IMR-90 (cell line): Measurements from ENCODE around the gene TALDO1. TPM values are rescaled to one million over a fixed set of nuclear protein-coding genes. Genes with fewer than 3 reads are reported as not detected.

Experiments
- ATAC-seq: fragments of 200-7000 bp; cut with Tn5 transposase; 2 replicates; pipeline ENCODE4 v1.9.1; 2020; ENCODE audit warnings: low read depth, mild to moderate bottlenecking, moderate library complexity
- BruUV-seq: library from RNA; stranded (reverse); fragments of 400-500 nt; replicated peaks from 2 replicates; lab custom pipeline; 2021; lab: Mats Ljungman, UMichigan
- CTCF ChIA-PET: fragments of 300-600 bp; formaldehyde crosslinking; extraction: SDS; loops from one replicate; lab custom pipeline; 2021; ENCODE audit warnings: antibody characterized with exemption; lab: Yijun Ruan, JAX
- POLR2A ChIA-PET: fragments of 300-600 bp; sonication (Branson Sonifier 250); formaldehyde crosslinking; loops from one replicate; lab custom pipeline; 2022; ENCODE audit warnings: antibody characterized with exemption; ENCODE audit not compliant: unreplicated experiment; lab: Charles Lee
- DNase-seq: peaks from one replicate; pipeline ENCODE4 v3.0.0; 2013
- H2AFZ ChIP-seq: replicated peaks from 2 replicates; pipeline ENCODE3; 2013; ENCODE audit warnings: low read length, mild to moderate bottlenecking; ENCODE audit not compliant: poor library complexity
- H2AK5ac ChIP-seq: 2 replicates; pipeline ENCODE4 v1.6.1; 2013; ENCODE audit warnings: low read depth, low read length, inconsistent platforms
- H2AK9ac ChIP-seq: replicated peaks from 2 replicates; pipeline ENCODE3; 2013; ENCODE audit warnings: mild to moderate bottlenecking, low read depth, low read length, moderate library complexity; ENCODE audit not compliant: poor library complexity
- H2BK120ac ChIP-seq: 2 replicates; pipeline ENCODE4 v1.6.1; 2013; ENCODE audit warnings: low read depth, low read length, inconsistent platforms
- H2BK15ac ChIP-seq: 3 replicates; pipeline ENCODE4 v1.6.1; 2013; ENCODE audit warnings: low read depth, low read length, inconsistent platforms
- H2BK20ac ChIP-seq: 2 replicates; pipeline ENCODE4 v1.6.1; 2013; ENCODE audit warnings: low read depth, mild to moderate bottlenecking, inconsistent platforms, low read length, moderate library complexity
- H2BK5ac ChIP-seq: 2 replicates; pipeline ENCODE4 v1.6.1; 2013; ENCODE audit warnings: mild to moderate bottlenecking, low read depth, low read length, inconsistent platforms; ENCODE audit not compliant: poor library complexity, severe bottlenecking
- H3K14ac ChIP-seq: replicated peaks from 2 replicates; pipeline ENCODE4 v1.6.1; 2013; ENCODE audit warnings: low read depth, low read length, inconsistent platforms
- H3K18ac ChIP-seq: 2 replicates; pipeline ENCODE4 v1.6.1; 2013; ENCODE audit warnings: low read depth, low read length, control low read depth
- H3K23ac ChIP-seq: 2 replicates; pipeline ENCODE4 v1.6.1; 2013; ENCODE audit warnings: low read depth, low read length, inconsistent platforms
- H3K27ac ChIP-seq: 2 replicates; pipeline ENCODE4 v1.5.1; 2013; ENCODE audit warnings: mild to moderate bottlenecking, control low read depth, low read length; ENCODE audit not compliant: insufficient read depth
- H3K27me3 ChIP-seq: 2 replicates; pipeline ENCODE4 v1.6.1; 2013; ENCODE audit warnings: low read length; ENCODE audit not compliant: control insufficient read depth, insufficient read depth
- H3K36me3 ChIP-seq: 2 replicates; pipeline ENCODE4 v1.6.1; 2013; ENCODE audit warnings: low read length, mixed read lengths; ENCODE audit not compliant: control insufficient read depth, insufficient read depth
- H3K4ac ChIP-seq: 2 replicates; pipeline ENCODE4 v1.6.1; 2013; ENCODE audit warnings: low read depth, low read length, inconsistent platforms
- H3K4me1 ChIP-seq: 2 replicates; pipeline ENCODE4 v1.6.1; 2013; ENCODE audit warnings: low read length, mixed read lengths; ENCODE audit not compliant: control insufficient read depth, insufficient read depth
- H3K4me2 ChIP-seq: 2 replicates; pipeline ENCODE4 v1.6.1; 2013; ENCODE audit warnings: low read depth, mild to moderate bottlenecking, control low read depth, low read length, moderate library complexity
- H3K4me3 ChIP-seq: 2 replicates; pipeline ENCODE4 v1.5.1; 2013; ENCODE audit warnings: low read depth, mild to moderate bottlenecking, control low read depth, low read length, moderate library complexity; ENCODE audit not compliant: insufficient read depth
- H3K56ac ChIP-seq: 2 replicates; pipeline ENCODE4 v1.6.1; 2013; ENCODE audit warnings: low read length, inconsistent platforms; ENCODE audit not compliant: insufficient read depth; ENCODE audit errors: extremely low read depth
- H3K79me1 ChIP-seq, 2 experiments: 2 replicates each; pipeline ENCODE4 v1.6.1; 2013; ENCODE audit warnings: low read length in 2 of 2, inconsistent platforms in 1 of 2, low read depth in 1 of 2
- H3K9ac ChIP-seq: 2 replicates; pipeline ENCODE4 v1.6.1; 2013; ENCODE audit warnings: low read depth, low read length, control low read depth
- H3K9me1 ChIP-seq: 2 replicates; pipeline ENCODE4 v1.6.1; 2013; ENCODE audit warnings: low read length, inconsistent platforms; ENCODE audit not compliant: insufficient read depth
- H3K9me3 ChIP-seq: 2 replicates; pipeline ENCODE4 v1.6.1; 2013; ENCODE audit warnings: low read length; ENCODE audit not compliant: control insufficient read depth, insufficient read depth
- H4K20me1 ChIP-seq: 2 replicates; pipeline ENCODE4 v1.6.1; 2013; ENCODE audit warnings: low read length, inconsistent platforms; ENCODE audit not compliant: insufficient read depth
- H4K5ac ChIP-seq: 2 replicates; pipeline ENCODE4 v1.6.1; 2013; ENCODE audit warnings: mild to moderate bottlenecking, low read depth, low read length, control low read depth
- H4K8ac ChIP-seq, 2 experiments: 2 replicates each; pipeline ENCODE4 v1.6.1; 2013; ENCODE audit warnings: low read depth in 2 of 2, low read length in 2 of 2, control low read depth in 1 of 2, inconsistent platforms in 1 of 2
- H4K91ac ChIP-seq: 2 replicates; pipeline ENCODE4 v1.6.1; 2013; ENCODE audit warnings: low read depth, low read length, inconsistent platforms; ENCODE audit not compliant: insufficient read depth
- BHLHE40 ChIP-seq: fragments of 150-350 bp; IDR thresholded peaks from 2 replicates; pipeline ENCODE4 v1.6.1; 2016; ENCODE audit warnings: mild to moderate bottlenecking, low read depth, low read length
- CEBPB ChIP-seq: IDR thresholded peaks from 2 replicates; pipeline ENCODE4 v1.6.1; 2012; ENCODE audit warnings: low read depth, low read length, improper control_type of control experiment
- CHD1 ChIP-seq: IDR thresholded peaks from 2 replicates; pipeline ENCODE4 v1.6.1; 2012; ENCODE audit warnings: low read depth, low read length, improper control_type of control experiment
- CTCF ChIP-seq: conservative IDR thresholded peaks from 2 replicates; pipeline ENCODE4 v1.5.1; 2012; ENCODE audit warnings: mild to moderate bottlenecking, low read depth, low read length, improper control_type of control experiment
- FOS ChIP-seq: fragments of 150-350 bp; IDR thresholded peaks from 2 replicates; pipeline ENCODE4 v1.6.1; 2016; ENCODE audit warnings: low read depth, low read length
- MAFK ChIP-seq: IDR thresholded peaks from 2 replicates; pipeline ENCODE4 v1.6.1; 2012; ENCODE audit warnings: low read depth, low read length, improper control_type of control experiment
- MAZ ChIP-seq: IDR thresholded peaks from 2 replicates; pipeline ENCODE4 v1.6.1; 2012; ENCODE audit warnings: low read depth, mild to moderate bottlenecking, low read length, improper control_type of control experiment, moderate library complexity, borderline replicate concordance
- MXI1 ChIP-seq: IDR thresholded peaks from 2 replicates; pipeline ENCODE4 v1.6.1; 2012; ENCODE audit warnings: low read depth, mild to moderate bottlenecking, low read length, moderate library complexity, borderline replicate concordance
- NFE2L2 ChIP-seq: fragments of 150-350 bp; IDR thresholded peaks from 2 replicates; pipeline ENCODE4 v1.6.1; 2016; ENCODE audit warnings: low read depth, mild to moderate bottlenecking, low read length
- RAD21 ChIP-seq: IDR thresholded peaks from 2 replicates; pipeline ENCODE4 v1.6.1; 2012; ENCODE audit warnings: low read length, improper control_type of control experiment
- RCOR1 ChIP-seq: IDR thresholded peaks from 2 replicates; pipeline ENCODE4 v1.6.1; 2012; ENCODE audit warnings: mild to moderate bottlenecking, low read length, improper control_type of control experiment; ENCODE audit not compliant: insufficient replicate concordance
- USF2 ChIP-seq: fragments of 150-350 bp; IDR thresholded peaks from 2 replicates; pipeline ENCODE4 v1.6.1; 2017; ENCODE audit warnings: mild to moderate bottlenecking, antibody characterized with exemption, low read length, low read depth
- WGBS, 2 experiments: methylation state at CpG; one replicate each; pipeline versions ENCODE4 v1.1.5 to v1.1.7; 2013; ENCODE audit warnings: missing lambda C conversion rate in 2 of 2; ENCODE audit not compliant: insufficient read length in 1 of 2; ENCODE audit errors: extremely low coverage in 2 of 2; 5-methylcytosine and 5-hydroxymethylcytosine counted together
- dilution Hi-C: fragments of 300-500 bp; cut with HindIII; formaldehyde crosslinking; loops from one replicate; pipeline ENCODE4 v1.14.3; 2018; ENCODE audit warnings: low sequenced_read_pairs; ENCODE audit not compliant: unreplicated experiment
- in situ Hi-C: fragments of 300-500 bp; cut with MboI; formaldehyde crosslinking; loops from 3 replicates; pipeline ENCODE4 v1.14.3; 2019; ENCODE audit warnings: low sequenced_read_pairs, inconsistent platforms, mixed read lengths
- intact Hi-C: fragments of 100-400 bp; cut with micrococcal nuclease; formaldehyde crosslinking; loops from 2 replicates; pipeline ENCODE4 v1.10.0; 2022
- polyA plus RNA-seq, 3 experiments: library from polyadenylated mRNA; depleted of rRNA; stranded (reverse); fragments of >200 nt; gene quantifications; 2 replicates each; pipeline ENCODE4 v1.2.3, GENCODE V29; 2012; ENCODE audit warnings: low replicate concordance in 1 of 3
- total RNA-seq: library from RNA; depleted of rRNA; stranded (reverse); fragments of >200 nt; gene quantifications from 2 replicates; pipeline ENCODE4 v1.2.3, GENCODE V29; 2012

TALDO1 gene
- total and polyA plus RNA-seq, 2 of the 4 experiments (the other 2 are of a cell fraction): 147 to 210 TPM

- Histone ChIP-seq H3K27ac (peak overlapping the region; percentile 94), H3K36me3 (peaks cover 4% of the 10 kb centered on the region; the same call in 1 of the 2 replicates), H3K27me3 (no peaks in the 10 kb centered on the region), H3K79me1 (peaks cover 14 to 50% of the 10 kb centered on the region in 2 experiments), H2BK20ac (peak overlapping the region; percentile 5; the same call in 1 of the 2 replicates), H3K9ac (peak overlapping the region; percentile 92), H4K8ac (peak overlapping the region; percentile 53 to 57; a peak in 2 of 4 replicates), H2AK5ac (peak overlapping the region; percentile 83), H4K20me1 (peaks cover 41% of the 10 kb centered on the region), H3K23ac (peak overlapping the region; percentile 77), H4K5ac (peak overlapping the region; percentile 71), H3K18ac (peak overlapping the region; percentile 81), H3K56ac (peak overlapping the region; percentile 62), H2AK9ac (peak overlapping the region; percentile 97), H3K9me3 (no peaks in the 10 kb centered on the region), H2BK15ac (no peak overlapping the region), H2BK120ac (peak overlapping the region; percentile 75), H3K4me3 (peak overlapping the region; percentile 100), H3K4ac (peak overlapping the region; percentile 78), H3K9me1 (peaks cover 16% of the 10 kb centered on the region), H3K4me1 (peaks cover 9% of the 10 kb centered on the region), H2BK5ac (peak overlapping the region; percentile 98), H3K4me2 (peak overlapping the region; percentile 69), H2AFZ (peak overlapping the region; percentile 99), H3K14ac (peak overlapping the region; percentile 79), H4K91ac (peak overlapping the region; percentile 72)
- no TSS peak for BruUV-seq
- no peak for TF ChIP-seq MAFK
- TF ChIP-seq BHLHE40: no peak
- no peak for TF ChIP-seq RAD21
- TF ChIP-seq CEBPB: no peak
- TF ChIP-seq MAZ: no peak
- TF ChIP-seq NFE2L2: no peak
- 0 out of 2 replicates have a peak, but pooled peaks have one; percentile 62 for TF ChIP-seq MXI1
- TF ChIP-seq CHD1: no peak
- no peak for TF ChIP-seq RCOR1
- TF ChIP-seq CTCF: no peak
- no peak for TF ChIP-seq FOS
- peak; percentile 15; the same call in 1 of the 2 replicates for TF ChIP-seq USF2
- dilution Hi-C loops (no loop called here), in situ Hi-C loops (no loop called here), intact Hi-C loops (no loop called here)
- ATAC-seq: peak; percentile 2
- DNase-seq: no peak
- ChIA-PET POLR2A (no interaction called here), CTCF (interaction anchor here (1.0 to 1.9 kb wide), 3 partner anchors 9 to 20 kb away, joined by 3 to 4 read pairs (median 3); no protein-coding TSS in a partner anchor)
- 13% methylated on average over 8 of the region's 18 CpGs; no CpG with 5 or more reads in 1 of the 2 experiments for WGBS, 2 experiments
Measured at GRCh38 chr11:748007-748359, 719 bp downstream of the TALDO1 start.
